PFSK-1 (cell line): ENCODE data around the gene ENO1.

Experiments used
- FOXP2 ChIP-seq: optimal IDR thresholded peaks from 2 replicates; pipeline ENCODE3; 2011; ENCODE audit warnings: borderline replicate concordance, control low read depth, inconsistent platforms; ENCODE audit not compliant: insufficient read depth; ENCODE audit errors: extremely low read length, extremely low read depth
- POLR2AphosphoS5 ChIP-seq: IDR thresholded peaks from 2 replicates; pipeline ENCODE4 v1.6.1; 2012; ENCODE audit warnings: low read depth, mild to moderate bottlenecking, control low read depth, low read length, moderate library complexity
- REST ChIP-seq, 2 experiments: IDR thresholded peaks; 2 replicates each; pipeline versions ENCODE4 v1.6.1 to v1.8.0; 2011 to 2012; ENCODE audit warnings: low read depth in 2 of 2, low read length in 2 of 2, control low read depth in 1 of 2, inconsistent platforms in 1 of 2, mild to moderate bottlenecking in 1 of 2, moderate library complexity in 1 of 2; ENCODE audit not compliant: insufficient read depth in 1 of 2
- SIN3A ChIP-seq: IDR thresholded peaks from 2 replicates; pipeline ENCODE4 v1.6.1; 2012; ENCODE audit warnings: mild to moderate bottlenecking, low read length, moderate library complexity, borderline replicate concordance; ENCODE audit not compliant: insufficient read depth
- TAF1 ChIP-seq: IDR thresholded peaks from 2 replicates; pipeline ENCODE4 v1.6.1; 2012; ENCODE audit warnings: low read length, control low read depth, borderline replicate concordance; ENCODE audit not compliant: insufficient read depth

Gene ENO1

DNA sequence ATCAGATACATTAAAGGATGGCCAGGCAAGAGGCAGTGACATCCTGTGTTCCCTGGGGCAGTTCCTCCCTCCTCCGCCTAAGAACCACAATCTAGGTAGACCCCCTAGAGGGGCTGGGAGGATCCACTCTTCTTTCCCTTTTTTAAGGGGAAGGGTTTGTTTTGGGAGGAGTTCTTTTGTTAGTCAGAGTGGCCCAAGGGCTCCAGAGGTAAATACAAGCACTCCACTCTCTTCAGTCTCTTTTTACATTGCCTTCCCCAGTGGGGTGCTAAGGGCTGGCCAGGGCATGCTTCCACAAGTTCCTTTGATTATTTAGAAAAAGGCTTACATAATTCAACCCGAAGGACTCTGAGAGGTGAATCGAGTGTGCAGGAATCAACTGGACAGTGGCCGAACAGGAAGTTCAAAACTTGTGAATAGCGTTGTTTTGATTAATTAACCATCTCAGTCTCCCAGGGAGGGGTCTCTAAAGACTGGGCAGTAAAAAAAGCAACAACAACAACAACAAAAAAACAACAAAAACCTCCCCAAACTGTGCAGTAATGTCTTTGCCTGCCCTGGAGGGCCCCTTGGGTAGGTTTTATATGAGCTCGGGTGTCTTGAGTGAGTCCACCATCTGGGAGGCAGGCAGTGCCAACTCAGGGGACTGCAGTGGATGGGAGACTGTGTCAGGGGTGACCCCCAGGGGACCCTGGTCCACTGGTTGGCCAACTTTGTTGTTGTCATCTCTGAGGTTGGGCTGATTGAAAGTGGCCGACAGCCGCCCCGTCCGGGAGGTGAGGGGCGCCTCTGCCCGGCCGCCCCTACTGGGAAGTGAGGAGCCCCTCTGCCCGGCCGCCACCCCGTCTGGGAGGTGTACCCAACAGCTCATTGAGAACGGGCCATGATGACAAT lies 33.2 kb upstream of the ENO1 start:
- peak; percentile 32; the same call in 1 of the 2 replicates for TF ChIP-seq SIN3A
- TF ChIP-seq FOXP2 = no peak

DNA sequence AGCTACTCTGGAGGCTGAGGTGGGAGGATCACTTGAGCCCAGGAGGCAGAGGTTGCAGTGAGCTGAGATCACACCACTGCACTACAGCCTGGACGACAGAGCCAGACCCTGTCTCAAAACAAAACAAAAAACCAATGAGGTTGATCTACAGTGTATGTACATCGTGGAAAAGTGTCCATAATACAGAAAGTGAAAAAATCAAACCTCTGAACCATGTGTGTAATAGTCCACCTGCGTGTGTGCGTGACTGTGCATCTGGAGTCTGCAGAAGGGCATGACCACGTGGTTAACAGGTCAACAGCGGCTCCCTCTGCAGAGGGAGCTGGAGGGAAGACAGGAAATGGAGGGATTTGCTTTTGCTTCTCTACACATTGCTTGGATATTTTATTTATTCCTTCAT lies 32.4 kb upstream of the ENO1 start:
- TF ChIP-seq FOXP2 (peak; percentile 20), TAF1 (no peak)

DNA sequence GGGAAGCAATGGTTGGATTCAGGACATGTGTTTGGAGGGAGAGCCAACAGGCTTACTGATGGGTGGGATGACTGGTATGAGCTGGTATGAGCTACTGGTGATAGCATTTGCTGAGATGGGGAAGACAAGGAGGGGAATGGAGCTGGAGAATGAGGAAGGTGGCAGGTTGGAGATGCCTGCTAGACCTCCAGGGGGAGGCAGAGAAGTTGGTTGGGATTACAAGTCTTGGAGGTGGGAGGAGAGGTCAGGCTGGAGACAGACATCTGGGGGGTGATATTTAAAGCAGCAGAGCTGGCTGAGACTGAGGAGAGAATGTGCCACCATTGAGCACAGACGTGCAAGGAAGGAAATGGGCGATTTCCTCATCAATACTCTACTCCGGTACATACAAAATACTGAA lies 31.8 kb upstream of the ENO1 start:
- TF ChIP-seq REST (IDR thresholded peaks at IDR 0.05; ENCODE audit: insufficient read depth in 1 of 2, low read depth in 2 of 2, low read length in 2 of 2) = no peak
- no peak for TF ChIP-seq POLR2AphosphoS5
- no peak for TF ChIP-seq SIN3A
- no peak for TF ChIP-seq FOXP2
- no peak for TF ChIP-seq TAF1

GRCh38 chr1:8908388-8909151 lies 30.1 kb upstream of the ENO1 start:
- no peak for TF ChIP-seq TAF1
- TF ChIP-seq SIN3A = no peak
- TF ChIP-seq REST (IDR thresholded peaks at IDR 0.05; ENCODE audit: insufficient read depth in 1 of 2, low read depth in 2 of 2, low read length in 2 of 2) = no peak
- TF ChIP-seq FOXP2 = no peak
- no peak for TF ChIP-seq POLR2AphosphoS5

- TF ChIP-seq TAF1 (no peak), POLR2AphosphoS5 (no peak), SIN3A (no peak), FOXP2 (no peak), REST (IDR thresholded peaks at IDR 0.05; ENCODE audit: insufficient read depth in 1 of 2, low read depth in 2 of 2, low read length in 2 of 2) (no peak)
These were observed 27.2 kb upstream of the ENO1 start for GRCh38 chr1:8905582-8906191.
